Measurements from ENCODE around the gene GMIP. TPM values are rescaled to one million over a fixed set of nuclear protein-coding genes. Genes with fewer than 3 reads are reported as not detected.
A peak's percentile ranks its signal among the peaks of the same experiment; 100 is the strongest.

Gene GMIP
- total and polyA plus RNA-seq, 2 of the 13 experiments (the other 11 are each of a cell fraction or from before 2014, with no cell fraction given), result 1.5 to 1.8 TPM

DNA sequence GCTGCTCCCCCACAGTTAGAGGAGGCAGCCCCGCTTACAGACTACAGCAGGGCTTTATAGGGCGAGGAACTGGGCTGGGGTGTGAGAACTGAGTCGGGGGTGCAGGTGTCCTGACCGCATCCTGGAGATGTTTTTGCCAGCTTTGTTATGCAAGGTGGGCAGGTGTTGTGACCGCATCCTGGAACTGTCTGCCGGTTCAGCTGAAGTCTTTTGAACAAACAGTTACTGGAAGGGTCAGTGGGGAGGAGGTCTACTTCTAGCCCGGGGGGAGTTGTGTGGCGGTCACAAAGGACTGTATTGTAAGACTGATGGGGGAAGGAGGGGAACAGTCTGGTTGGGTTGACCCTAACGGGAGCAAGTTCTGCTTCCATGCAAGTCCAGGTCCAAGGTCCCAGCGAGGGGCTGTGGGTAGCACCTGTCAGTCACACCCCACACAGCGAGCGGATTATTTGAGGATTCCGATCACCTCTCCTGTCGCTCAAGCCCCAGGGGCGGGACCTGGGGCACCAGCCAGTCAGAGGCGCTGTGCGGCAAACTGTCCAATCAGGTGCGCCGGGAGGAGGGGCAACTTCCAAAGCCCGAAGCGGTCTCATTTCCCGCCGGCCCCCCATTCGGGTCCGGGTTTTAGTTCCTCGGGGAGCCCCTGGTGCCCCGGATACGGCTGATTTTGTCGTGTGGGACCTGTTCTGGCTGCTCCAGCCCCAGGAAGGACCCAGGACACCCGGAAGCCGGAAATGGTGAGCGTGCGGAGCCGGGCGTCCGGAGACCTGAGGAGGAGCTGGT, 25.0 kb upstream of the GMIP start, which contains the start of gene ZNF101 (continued):
- TF ChIP-seq ZNF557 (CRISPR knock-in tag; IDR thresholded peaks at IDR 0.05) (peak; percentile 83; the same call in 1 of the 2 replicates), HIVEP1 (CRISPR knock-in tag; IDR thresholded peaks at IDR 0.05) (no peak), SP2 (CRISPR knock-in tag; IDR thresholded peaks at IDR 0.05) (peak; percentile 92), ZNF761 (CRISPR knock-in tag; conservative IDR thresholded peaks at IDR 0.05) (peak; percentile 83), EZH2 (conservative IDR thresholded peaks at IDR 0.05; ENCODE audit: low read depth, low read length) (no peak), HNRNPLL (IDR thresholded peaks at IDR 0.05; ENCODE audit: low read depth, low read length, poor library complexity, severe bottlenecking) (peak; percentile 46), KAT7 (CRISPR knock-in tag; IDR thresholded peaks at IDR 0.05; ENCODE audit: borderline replicate concordance) (peak; percentile 68; the same call in 1 of the 2 replicates), RBAK (CRISPR knock-in tag; IDR thresholded peaks at IDR 0.05) (no peak), TOPORS (CRISPR knock-in tag; IDR thresholded peaks at IDR 0.05) (peak; percentile 43; the same call in 1 of the 2 replicates), BRD4 (CRISPR knock-in tag; IDR thresholded peaks at IDR 0.05) (peak; percentile 45; the same call in 1 of the 2 replicates), MYC (CRISPR knock-in tag; IDR thresholded peaks at IDR 0.05; ENCODE audit: borderline replicate concordance) (peak; percentile 47; the same call in 1 of the 2 replicates), TARDBP (CRISPR knock-in tag; IDR thresholded peaks at IDR 0.05) (peak; percentile 49; the same call in 1 of the 2 replicates), ZNF441 (CRISPR knock-in tag; IDR thresholded peaks at IDR 0.05; ENCODE audit: borderline replicate concordance) (peak; percentile 97), ZNF615 (CRISPR knock-in tag; IDR thresholded peaks at IDR 0.05; ENCODE audit: borderline replicate concordance) (0 out of 2 replicates have a peak, but pooled peaks have one; percentile 87), ZBTB7B (CRISPR knock-in tag; IDR thresholded peaks at IDR 0.05) (peak; percentile 53; the same call in 1 of the 2 replicates), KLF12 (CRISPR knock-in tag; IDR thresholded peaks at IDR 0.05; ENCODE audit: borderline replicate concordance) (peak; percentile 81; the same call in 1 of the 2 replicates), ARID2 (CRISPR knock-in tag; IDR thresholded peaks at IDR 0.05; ENCODE audit: borderline replicate concordance) (no peak), CBX1 (IDR thresholded peaks at IDR 0.05; ENCODE audit: low read depth) (peak; percentile 26)
- TF ChIP-seq, protein P1, sequence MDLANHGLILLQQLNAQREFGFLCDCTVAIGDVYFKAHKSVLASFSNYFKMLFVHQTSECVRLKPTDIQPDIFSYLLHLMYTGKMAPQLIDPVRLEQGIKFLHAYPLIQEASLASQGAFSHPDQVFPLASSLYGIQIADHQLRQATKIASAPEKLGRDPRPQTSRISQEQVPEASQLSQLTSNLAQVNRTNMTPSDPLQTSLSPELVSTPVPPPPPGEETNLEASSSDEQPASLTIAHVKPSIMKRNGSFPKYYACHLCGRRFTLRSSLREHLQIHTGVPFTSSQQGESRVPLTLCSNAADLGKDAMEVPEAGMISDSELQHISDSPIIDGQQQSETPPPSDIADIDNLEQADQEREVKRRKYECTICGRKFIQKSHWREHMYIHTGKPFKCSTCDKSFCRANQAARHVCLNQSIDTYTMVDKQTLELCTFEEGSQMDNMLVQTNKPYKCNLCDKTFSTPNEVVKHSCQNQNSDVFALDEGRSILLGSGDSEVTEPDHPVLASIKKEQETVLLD (CRISPR knock-in tag; IDR thresholded peaks at IDR 0.05; ENCODE audit: low read depth), result peak; percentile 11; the same call in 1 of the 2 replicates
- TF ChIP-seq, protein P2, sequence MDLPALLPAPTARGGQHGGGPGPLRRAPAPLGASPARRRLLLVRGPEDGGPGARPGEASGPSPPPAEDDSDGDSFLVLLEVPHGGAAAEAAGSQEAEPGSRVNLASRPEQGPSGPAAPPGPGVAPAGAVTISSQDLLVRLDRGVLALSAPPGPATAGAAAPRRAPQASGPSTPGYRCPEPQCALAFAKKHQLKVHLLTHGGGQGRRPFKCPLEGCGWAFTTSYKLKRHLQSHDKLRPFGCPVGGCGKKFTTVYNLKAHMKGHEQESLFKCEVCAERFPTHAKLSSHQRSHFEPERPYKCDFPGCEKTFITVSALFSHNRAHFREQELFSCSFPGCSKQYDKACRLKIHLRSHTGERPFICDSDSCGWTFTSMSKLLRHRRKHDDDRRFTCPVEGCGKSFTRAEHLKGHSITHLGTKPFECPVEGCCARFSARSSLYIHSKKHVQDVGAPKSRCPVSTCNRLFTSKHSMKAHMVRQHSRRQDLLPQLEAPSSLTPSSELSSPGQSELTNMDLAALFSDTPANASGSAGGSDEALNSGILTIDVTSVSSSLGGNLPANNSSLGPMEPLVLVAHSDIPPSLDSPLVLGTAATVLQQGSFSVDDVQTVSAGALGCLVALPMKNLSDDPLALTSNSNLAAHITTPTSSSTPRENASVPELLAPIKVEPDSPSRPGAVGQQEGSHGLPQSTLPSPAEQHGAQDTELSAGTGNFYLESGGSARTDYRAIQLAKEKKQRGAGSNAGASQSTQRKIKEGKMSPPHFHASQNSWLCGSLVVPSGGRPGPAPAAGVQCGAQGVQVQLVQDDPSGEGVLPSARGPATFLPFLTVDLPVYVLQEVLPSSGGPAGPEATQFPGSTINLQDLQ (CRISPR knock-in tag; IDR thresholded peaks at IDR 0.05), result peak; percentile 62; the same call in 1 of the 2 replicates
- TF ChIP-seq, protein P3, sequence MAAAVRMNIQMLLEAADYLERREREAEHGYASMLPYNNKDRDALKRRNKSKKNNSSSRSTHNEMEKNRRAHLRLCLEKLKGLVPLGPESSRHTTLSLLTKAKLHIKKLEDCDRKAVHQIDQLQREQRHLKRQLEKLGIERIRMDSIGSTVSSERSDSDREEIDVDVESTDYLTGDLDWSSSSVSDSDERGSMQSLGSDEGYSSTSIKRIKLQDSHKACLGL (CRISPR knock-in tag; IDR thresholded peaks at IDR 0.05), result peak; percentile 47; the same call in 1 of the 2 replicates
- TF ChIP-seq, protein P4, sequence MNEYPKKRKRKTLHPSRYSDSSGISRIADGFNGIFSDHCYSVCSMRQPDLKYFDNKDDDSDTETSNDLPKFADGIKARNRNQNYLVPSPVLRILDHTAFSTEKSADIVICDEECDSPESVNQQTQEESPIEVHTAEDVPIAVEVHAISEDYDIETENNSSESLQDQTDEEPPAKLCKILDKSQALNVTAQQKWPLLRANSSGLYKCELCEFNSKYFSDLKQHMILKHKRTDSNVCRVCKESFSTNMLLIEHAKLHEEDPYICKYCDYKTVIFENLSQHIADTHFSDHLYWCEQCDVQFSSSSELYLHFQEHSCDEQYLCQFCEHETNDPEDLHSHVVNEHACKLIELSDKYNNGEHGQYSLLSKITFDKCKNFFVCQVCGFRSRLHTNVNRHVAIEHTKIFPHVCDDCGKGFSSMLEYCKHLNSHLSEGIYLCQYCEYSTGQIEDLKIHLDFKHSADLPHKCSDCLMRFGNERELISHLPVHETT (CRISPR knock-in tag; conservative IDR thresholded peaks at IDR 0.05), result 0 out of 2 replicates have a peak, but pooled peaks have one; percentile 37

All from HepG2 (cell line).